Activated naive CD4-positive, alpha-beta T cell treated with anti-CD3 and anti-CD28 coated beads, Interleukin-2, amount 50 U/mL, for 16 hours (primary cell): ENCODE measurements around the gene ALDH6A1.
"Not testable (repeated sequence)": the region's sequence is repeated elsewhere in the genome, so short reads cannot be mapped to it uniquely, and the experiment has no call there.

Experiments used
- DNase-seq: peaks from one replicate; pipeline ENCODE4 v3.0.0-alpha.2; 2020

Gene ALDH6A1

GRCh38 chr14:74084277-74085046, at the start of gene ALDH6A1, which contains the start of gene LIN52:
ALDH6A1 (minus strand) TSS chr14:74084453; CDS start chr14:74084394, 59 bp downstream.
LIN52 (plus strand) TSS chr14:74084956; CDS start chr14:74084975, 19 bp downstream.
- peak; percentile 100 for DNase-seq

- DNase-seq = no peak
Measured at GRCh38 chr14:74127634-74128033, 43.4 kb upstream of the ALDH6A1 start.

GRCh38 chr14:74126315-74127013, 42.2 kb upstream of the ALDH6A1 start:
- DNase-seq = no peak

- DNase-seq = not testable (repeated sequence)
Measured at GRCh38 chr14:74125487-74125886, 41.2 kb upstream of the ALDH6A1 start.

GRCh38 chr14:74111395-74112216, 27.4 kb upstream of the ALDH6A1 start:
- DNase-seq = not testable (repeated sequence)

GRCh38 chr14:74109369-74109768, 25.1 kb upstream of the ALDH6A1 start:
- no peak for DNase-seq

- DNase-seq = no peak
Measured at GRCh38 chr14:74105381-74105780, 21.1 kb upstream of the ALDH6A1 start.

GRCh38 chr14:74089251-74090020, 5.2 kb upstream of the ALDH6A1 start:
- DNase-seq = no peak

- DNase-seq = no peak
Measured at GRCh38 chr14:74085828-74086227, 1.6 kb upstream of the ALDH6A1 start.

- DNase-seq = peak; percentile 14
Measured at GRCh38 chr14:74085047-74085637, 889 bp upstream of the ALDH6A1 start.

- no peak for DNase-seq
Measured at GRCh38 chr14:74083784-74084276, 423 bp downstream of the ALDH6A1 start.

GRCh38 chr14:74083161-74083560, 1.1 kb downstream of the ALDH6A1 start:
- no peak for DNase-seq

GRCh38 chr14:74081491-74081890, 2.8 kb downstream of the ALDH6A1 start:
- DNase-seq = no peak

GRCh38 chr14:74080820-74081460, 3.3 kb downstream of the ALDH6A1 start:
- DNase-seq = no peak

- no peak for DNase-seq
Measured at GRCh38 chr14:74077401-74077800, 6.9 kb downstream of the ALDH6A1 start.

- DNase-seq = no peak
Measured at GRCh38 chr14:74065746-74066575, 18.3 kb downstream of the ALDH6A1 start.

GRCh38 chr14:74064883-74065282, 19.4 kb downstream of the ALDH6A1 start:
- no peak for DNase-seq

- no peak for DNase-seq
Measured at GRCh38 chr14:74064426-74064825, 19.8 kb downstream of the ALDH6A1 start.

- DNase-seq = no peak
Measured at GRCh38 chr14:74062809-74063150, 21.5 kb downstream of the ALDH6A1 start.

- DNase-seq = no peak
Measured at GRCh38 chr14:74049876-74050495, 34.3 kb downstream of the ALDH6A1 start.
